Stimulated activated CD8-positive, alpha-beta memory T cell treated with anti-CD3 and anti-CD28 coated beads, Interleukin-12 subunit alpha, Interleukin-12 subunit beta, amount 100 ng/mL, for 4 hours (primary cell): Measurements from ENCODE around the gene PTPRS.

Experiments
- DNase-seq: peaks from one replicate; pipeline ENCODE4 v3.0.0-alpha.2; 2020; ENCODE audit warnings: low read depth

PTPRS gene

DNA sequence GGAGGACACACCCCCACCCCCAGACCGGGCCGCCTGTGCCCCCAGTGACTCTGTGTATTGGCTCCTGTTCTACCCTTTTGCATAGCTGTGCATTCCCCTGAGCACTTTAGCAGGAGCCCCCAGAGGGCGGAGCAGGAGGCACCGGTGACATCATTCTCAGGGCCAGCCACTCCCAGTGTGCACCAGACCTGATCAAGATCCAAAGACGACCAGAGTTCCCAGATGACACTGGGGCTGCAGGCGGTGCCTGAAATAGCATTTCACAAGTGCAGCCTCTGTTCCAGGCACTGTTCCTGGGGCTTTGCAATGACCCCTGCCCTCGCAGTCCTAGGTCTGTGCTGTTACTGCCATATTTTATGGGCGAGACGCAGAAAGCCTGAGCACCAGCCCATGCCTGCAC lies 14.5 kb upstream of the PTPRS start:
- no peak for DNase-seq

GRCh38 chr19:5354403-5354802 lies 13.8 kb upstream of the PTPRS start:
- DNase-seq, result no peak

DNA sequence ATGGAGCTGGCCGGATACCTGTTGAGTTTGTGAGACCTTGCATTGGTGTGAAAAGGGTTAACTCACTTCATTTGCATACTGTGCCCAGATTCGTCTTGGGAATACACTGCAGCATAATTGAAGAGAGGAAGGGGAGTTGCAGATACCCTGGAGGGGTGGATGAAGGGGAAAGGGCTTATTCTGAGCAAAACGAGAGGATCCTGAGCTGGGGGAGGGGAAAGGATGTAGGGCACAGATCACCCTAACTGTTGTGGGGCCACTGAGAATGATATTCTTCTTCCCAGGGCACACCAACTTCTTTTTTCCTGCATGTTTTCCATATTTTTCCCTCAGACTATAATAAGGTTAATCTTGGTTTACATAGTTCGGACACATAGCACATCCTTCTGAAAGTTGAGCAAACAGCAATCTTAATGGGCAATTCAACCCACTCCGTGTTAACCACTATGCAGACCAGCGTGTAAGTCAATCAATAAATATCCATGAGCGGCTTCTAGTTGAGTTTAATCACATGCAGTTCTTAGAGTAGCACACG lies 11.7 kb upstream of the PTPRS start:
- no peak for DNase-seq

DNA sequence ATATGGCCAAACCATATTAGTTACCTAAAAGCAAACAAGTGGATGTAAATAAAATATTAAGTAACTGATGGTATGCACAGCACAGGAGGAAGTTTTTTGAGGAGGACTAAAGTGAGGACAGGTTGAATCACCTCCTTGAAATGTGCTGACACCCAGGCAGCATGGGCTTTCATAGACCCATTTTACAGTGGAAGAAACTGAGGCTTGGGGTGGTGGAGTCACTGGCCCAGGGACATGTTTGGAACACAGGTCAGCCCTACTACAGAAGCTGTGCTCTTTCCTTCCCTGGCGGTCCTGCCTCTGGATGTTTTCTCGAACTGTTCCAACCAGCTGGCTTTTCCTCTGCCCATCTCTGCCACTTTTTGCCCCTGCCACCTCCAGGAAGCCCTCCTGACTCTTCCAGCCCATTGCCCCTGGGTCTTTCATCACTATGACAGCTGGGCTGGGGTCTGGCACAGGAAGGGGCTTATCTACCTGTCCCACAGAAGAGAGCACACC lies 11.2 kb upstream of the PTPRS start:
- DNase-seq, result no peak

GRCh38 chr19:5349041-5349440 lies 8.4 kb upstream of the PTPRS start:
- no peak for DNase-seq

- DNase-seq, result no peak
These were observed 5.3 kb upstream of the PTPRS start for GRCh38 chr19:5345895-5346386.

GRCh38 chr19:5343848-5344247 lies 3.2 kb upstream of the PTPRS start:
- DNase-seq, result no peak

DNA sequence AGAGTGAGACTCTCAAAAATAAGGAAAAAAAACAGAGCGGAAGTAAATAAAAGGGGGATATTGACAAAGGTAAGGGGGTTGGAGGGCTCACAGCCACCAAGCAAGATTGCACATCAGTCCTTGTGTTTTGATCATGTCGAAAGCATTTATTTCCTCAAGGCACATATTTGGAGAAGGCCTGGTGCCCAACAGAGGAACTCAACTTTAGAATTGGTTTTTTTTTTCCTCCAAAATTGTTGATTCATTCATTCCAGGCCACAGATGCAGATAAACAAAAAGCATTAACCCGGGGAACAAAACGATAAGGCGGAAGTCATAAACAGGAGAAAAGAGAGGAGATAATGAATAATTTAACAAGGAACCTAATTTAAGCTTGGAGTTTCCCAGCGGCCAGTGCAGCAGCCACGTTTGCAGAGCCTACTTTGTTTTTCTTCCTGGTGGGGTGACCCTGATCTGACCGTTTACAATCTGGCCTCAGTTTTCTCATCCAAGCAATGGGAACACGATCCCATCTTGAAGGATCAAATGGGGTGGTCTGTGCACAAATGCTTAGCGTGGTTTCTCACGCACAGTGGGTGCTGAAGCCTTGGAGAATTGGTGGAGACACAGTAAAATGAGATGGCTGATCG lies 2.1 kb upstream of the PTPRS start:
- no peak for DNase-seq

- no peak for DNase-seq
These were observed 1.4 kb upstream of the PTPRS start for GRCh38 chr19:5341981-5342380.

GRCh38 chr19:5341448-5341820 lies 822 bp upstream of the PTPRS start:
- DNase-seq, result no peak

DNA sequence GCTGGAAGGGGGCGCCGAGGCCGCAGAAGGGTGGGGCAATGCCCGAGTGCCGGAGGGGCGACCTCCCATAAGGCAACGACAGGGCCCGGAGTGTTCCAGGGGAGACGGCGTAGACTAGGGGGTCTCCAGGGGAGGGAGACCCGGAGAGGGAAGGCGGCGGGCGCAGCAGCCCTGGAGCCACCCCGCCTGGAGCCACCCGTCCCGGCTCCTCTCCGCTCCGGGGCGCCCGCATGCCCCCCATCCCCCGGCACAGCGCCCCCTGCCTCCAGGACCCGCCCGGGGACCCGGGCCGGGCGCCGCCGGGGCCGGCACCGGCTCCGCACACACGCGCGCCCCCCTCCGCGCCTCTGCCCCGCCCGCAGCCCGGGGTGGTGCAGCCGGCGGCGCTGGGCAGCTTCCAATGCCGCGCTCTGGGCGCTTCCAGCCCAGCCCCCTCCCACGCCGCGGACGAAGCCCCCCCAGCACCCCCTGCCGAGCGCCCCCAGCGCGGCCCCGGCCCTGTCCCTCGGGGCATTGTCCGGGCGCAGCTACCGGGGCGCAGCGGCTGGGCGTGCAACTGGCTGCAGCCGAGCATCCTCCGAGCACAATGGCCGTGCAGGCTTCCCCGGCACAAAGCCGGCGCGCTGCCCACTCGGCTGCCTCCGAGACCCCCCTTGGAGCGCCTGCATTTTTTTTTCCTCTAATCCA lies 519 bp downstream of the PTPRS start:
- no peak for DNase-seq

DNA sequence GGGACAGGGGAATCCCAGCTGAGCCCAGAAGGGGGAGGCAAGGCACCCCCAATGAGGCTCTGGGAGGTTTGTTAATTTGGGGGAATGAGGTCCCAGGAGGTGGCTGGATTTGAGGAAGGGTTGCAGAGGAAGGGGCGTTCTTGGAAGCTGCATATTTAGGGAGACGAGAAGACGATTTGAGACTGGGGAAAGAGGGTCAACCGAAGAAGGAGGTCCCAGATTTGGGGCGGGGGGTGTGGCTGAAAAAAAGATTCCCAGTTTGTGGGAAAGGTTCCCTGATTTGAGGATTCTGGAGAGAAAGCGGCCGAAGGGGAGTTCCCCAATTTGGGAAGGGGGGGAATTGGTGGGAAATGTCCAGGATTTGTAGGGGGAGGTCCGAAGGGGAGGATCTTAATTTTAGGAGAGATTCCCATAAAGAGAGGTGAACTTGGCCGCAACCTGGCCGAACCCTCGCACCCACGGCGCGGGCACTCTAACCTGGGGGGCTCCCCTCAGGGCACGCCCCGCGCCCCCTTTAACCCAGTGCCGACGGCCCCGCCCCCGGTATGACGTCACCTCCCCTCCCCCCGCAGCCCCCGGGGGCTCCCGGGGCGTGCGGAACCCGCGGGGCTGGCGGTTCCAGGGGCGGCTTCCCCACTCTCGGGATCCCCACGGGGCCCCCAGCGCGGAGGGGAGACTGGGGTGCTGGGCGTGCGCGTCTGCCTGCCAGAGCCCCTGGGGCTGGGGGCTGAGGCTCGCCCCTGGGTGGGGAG lies 1.2 kb downstream of the PTPRS start:
- DNase-seq, result no peak

GRCh38 chr19:5338656-5339197 lies 1.9 kb downstream of the PTPRS start:
- DNase-seq, result no peak

GRCh38 chr19:5337708-5338655 lies 2.6 kb downstream of the PTPRS start:
- no peak for DNase-seq

GRCh38 chr19:5337126-5337525 lies 3.5 kb downstream of the PTPRS start:
- no peak for DNase-seq

GRCh38 chr19:5336195-5336965 lies 4.2 kb downstream of the PTPRS start:
- no peak for DNase-seq

DNA sequence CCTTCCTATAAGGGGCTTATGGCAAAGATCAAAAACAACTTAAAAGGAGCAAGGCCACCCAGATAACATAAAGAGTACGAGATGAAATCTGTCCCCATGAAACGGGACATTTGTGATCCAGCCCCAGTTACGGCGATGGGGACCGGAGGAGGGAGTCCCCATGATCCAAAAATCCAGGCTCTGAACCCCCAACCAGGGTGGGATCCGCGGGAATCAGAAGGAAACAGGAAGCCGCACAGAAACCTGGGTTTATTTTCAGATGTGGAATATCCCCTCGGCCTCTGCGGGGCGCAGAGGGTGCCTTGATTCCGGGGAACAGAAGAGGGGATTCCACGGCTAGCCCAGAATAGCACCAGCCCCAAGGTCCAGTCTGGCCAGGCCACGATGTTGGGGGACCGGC lies 5.0 kb downstream of the PTPRS start:
- no peak for DNase-seq

DNA sequence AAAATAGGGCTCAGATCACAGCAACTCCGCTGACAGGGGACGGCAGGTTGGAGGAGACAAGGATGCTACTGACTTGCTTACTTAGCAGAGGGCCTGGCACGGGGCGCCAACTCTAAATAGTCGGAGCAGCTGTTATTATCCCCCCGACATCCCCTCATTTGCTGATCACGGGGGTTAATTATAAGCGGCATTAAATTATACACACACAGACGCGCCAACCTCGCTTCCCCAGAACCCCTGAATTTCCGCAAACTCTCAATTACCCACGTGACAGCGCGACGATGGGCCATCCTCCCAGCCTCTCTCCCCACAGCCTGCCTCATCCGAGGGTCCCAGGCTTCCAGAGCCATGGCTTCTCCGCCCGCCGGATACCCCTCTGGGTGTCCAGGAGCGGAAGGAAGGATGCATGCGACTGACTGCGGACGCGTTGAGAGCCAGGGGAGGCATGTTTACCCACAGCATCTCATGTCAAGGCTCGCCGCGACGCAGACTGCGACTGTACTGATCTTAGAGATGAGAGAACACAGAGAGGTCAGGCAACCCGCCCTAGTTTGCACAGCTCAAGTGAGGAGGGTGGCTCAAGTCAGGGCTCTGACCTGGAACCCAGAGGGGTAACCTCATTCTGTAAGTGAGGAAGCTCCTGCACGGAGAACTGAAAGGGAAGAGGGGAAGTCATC lies 5.7 kb downstream of the PTPRS start:
- DNase-seq, result no peak

GRCh38 chr19:5334366-5334739 lies 6.3 kb downstream of the PTPRS start:
- no peak for DNase-seq
